B cell (primary cell): ENCODE results near the gene ST6GAL1. TPM values are rescaled to one million over a fixed set of nuclear protein-coding genes. Genes with fewer than 3 reads are reported as not detected.

ENCODE experiments used
- ATAC-seq: fragments of 200-7000 bp; cut with Tn5 transposase; one replicate; pipeline ENCODE4 v1.10.0; 2021; ENCODE audit warnings: low read depth, mild to moderate bottlenecking, moderate number of reproducible peaks, moderate library complexity
- CTCF ChIA-PET: fragments of 350-600 bp; sonication (Branson Sonifier 250); formaldehyde crosslinking; loops from one replicate; lab custom pipeline; 2021; ENCODE audit warnings: antibody characterized with exemption, inconsistent platforms; lab: Charles Lee
- POLR2A ChIA-PET: fragments of 350-600 bp; sonication (Branson Sonifier 250); formaldehyde crosslinking; loops from one replicate; lab custom pipeline; 2021; ENCODE audit warnings: antibody characterized with exemption; lab: Charles Lee
- DNase-seq: peaks from one replicate; pipeline ENCODE4 v3.0.0; 2013
- H2AFZ ChIP-seq: 2 replicates; pipeline ENCODE4 v1.6.1; 2012; ENCODE audit warnings: mild to moderate bottlenecking, low read depth, low read length; ENCODE audit not compliant: insufficient read depth, poor library complexity, severe bottlenecking
- H3K27ac ChIP-seq, 2 donors: 1 replicate in 1 of 2; 2 replicates in 1 of 2; pipeline ENCODE4 v1.5.1; 2012 to 2013; ENCODE audit warnings: low read length in 2 of 2, mild to moderate bottlenecking in 2 of 2, moderate library complexity in 1 of 2
- H3K27me3 ChIP-seq, 4 experiments: fragments of 200-600 bp in 1 of 4; sonication (generic) in 1 of 4; replicated peaks in 1 of 4; 1 replicate in 2 of 4; 2 replicates in 2 of 4; pipeline versions ENCODE4 v1.6.1 to v1.7.0; 2013 to 2016; ENCODE audit warnings: low read length in 3 of 4, mild to moderate bottlenecking in 2 of 4, mixed read lengths in 1 of 4, moderate library complexity in 1 of 4; ENCODE audit not compliant: insufficient read depth in 4 of 4, control insufficient read depth in 3 of 4; ENCODE audit errors: control extremely low read depth in 1 of 4
- H3K36me3 ChIP-seq, 2 experiments: replicated peaks in 1 of 2; 1 replicate in 1 of 2; 2 replicates in 1 of 2; pipeline versions ENCODE4 v1.6.1 to v1.7.1; 2013; ENCODE audit warnings: low read length in 1 of 2; ENCODE audit not compliant: insufficient read depth in 2 of 2, control insufficient read depth in 1 of 2; ENCODE audit errors: control extremely low read depth in 1 of 2, extremely low read depth in 1 of 2
- H3K4me1 ChIP-seq, 2 donors: fragments of 200-600 bp in 1 of 2; sonication (generic) in 1 of 2; 1 replicate in 1 of 2; 2 replicates in 1 of 2; pipeline versions ENCODE4 v1.5.1 to v1.6.1; 2013 to 2017; ENCODE audit warnings: low read length in 2 of 2; ENCODE audit not compliant: control insufficient read depth in 2 of 2, insufficient read depth in 2 of 2
- H3K4me2 ChIP-seq: replicated peaks from 2 replicates; pipeline ENCODE3; 2012; ENCODE audit warnings: mild to moderate bottlenecking, low read depth, low read length; ENCODE audit not compliant: poor library complexity, severe bottlenecking
- H3K4me3 ChIP-seq, 5 experiments: fragments of 200-600 bp in 1 of 5; sonication (generic) in 1 of 5; 1 replicate in 3 of 5; 2 replicates in 2 of 5; pipeline versions ENCODE4 v1.5.1 to v1.7.0; 2011 to 2016; ENCODE audit warnings: low read length in 4 of 5, mild to moderate bottlenecking in 4 of 5, low read depth in 2 of 5, control low read depth in 1 of 5, moderate library complexity in 1 of 5; ENCODE audit not compliant: insufficient read depth in 1 of 5; ENCODE audit errors: control extremely low read depth in 1 of 5, extremely low read depth in 1 of 5
- H3K79me2 ChIP-seq: fragments of 200-600 bp; sonication (generic); one replicate; pipeline ENCODE4 v1.6.0; 2016; ENCODE audit warnings: low read length; ENCODE audit not compliant: control insufficient read depth, insufficient read depth
- H3K9ac ChIP-seq: fragments of 200-600 bp; sonication (generic); 2 replicates; pipeline ENCODE4 v1.6.1; 2017; ENCODE audit warnings: mild to moderate bottlenecking, low read length, moderate library complexity
- H3K9me3 ChIP-seq, 3 donors: one replicate each; pipeline versions ENCODE4 v1.6.1 to v1.7.1; 2013; ENCODE audit warnings: low read length in 2 of 3; ENCODE audit not compliant: control insufficient read depth in 2 of 3, insufficient read depth in 1 of 3; ENCODE audit errors: control extremely low read depth in 1 of 3
- H4K20me1 ChIP-seq: 2 replicates; pipeline ENCODE4 v1.6.0; 2012; ENCODE audit warnings: mild to moderate bottlenecking, low read length; ENCODE audit not compliant: insufficient read depth, control insufficient read depth, poor library complexity, severe bottlenecking
- H3K27ac Mint-ChIP-seq: one replicate; pipeline ENCODE4 v1.8.0; 2021; ENCODE audit warnings: mixed read lengths
- H3K27me3 Mint-ChIP-seq: one replicate; pipeline ENCODE4 v1.8.0; 2021; ENCODE audit warnings: mixed read lengths
- H3K4me1 Mint-ChIP-seq: one replicate; pipeline ENCODE4 v1.8.0; 2021; ENCODE audit warnings: mixed read lengths
- H3K4me3 Mint-ChIP-seq: one replicate; pipeline ENCODE4 v1.8.0; 2021; ENCODE audit warnings: mixed read lengths
- H3K9me3 Mint-ChIP-seq: one replicate; pipeline ENCODE4 v1.8.0; 2022; ENCODE audit warnings: mixed read lengths; ENCODE audit not compliant: insufficient read depth
- CTCF ChIP-seq: fragments of 200-600 bp; IDR thresholded peaks from one replicate; pipeline ENCODE4 v1.8.0; 2022; ENCODE audit warnings: antibody characterized with exemption, mild to moderate bottlenecking
- EZH2 ChIP-seq: IDR thresholded peaks from 2 replicates; pipeline ENCODE4 v1.6.1; 2012; ENCODE audit warnings: borderline replicate concordance, low read depth, mild to moderate bottlenecking, moderate library complexity, low read length; ENCODE audit not compliant: insufficient read depth, poor library complexity, severe bottlenecking
- WGBS: methylation state at CpG from one replicate; pipeline ENCODE4 v1.1.5; 2013; ENCODE audit warnings: missing lambda C conversion rate; ENCODE audit not compliant: insufficient coverage; 5-methylcytosine and 5-hydroxymethylcytosine counted together
- intact Hi-C: fragments of 100-400 bp; cut with micrococcal nuclease; formaldehyde crosslinking; loops from one replicate; pipeline ENCODE4 v1.10.0; 2022
- polyA plus RNA-seq: library from polyadenylated mRNA; depleted of rRNA; stranded (reverse); fragments of >200 nt; gene quantifications from 2 replicates; pipeline ENCODE4 v1.2.3, GENCODE V29; 2012
- total RNA-seq, 2 donors: library from RNA; stranded (reverse); fragments of 120-200 nt in 1 of 2; gene quantifications; 1 replicate in 1 of 2; 2 replicates in 1 of 2; pipeline versions ENCODE4 v1.2.3 to v1.2.4, GENCODE V29; 2013 to 2022

ST6GAL1 gene
- total and polyA plus RNA-seq, 2 donors (not counting 1 experiment from before 2014, with no cell fraction given), result 174 to 563 TPM

DNA sequence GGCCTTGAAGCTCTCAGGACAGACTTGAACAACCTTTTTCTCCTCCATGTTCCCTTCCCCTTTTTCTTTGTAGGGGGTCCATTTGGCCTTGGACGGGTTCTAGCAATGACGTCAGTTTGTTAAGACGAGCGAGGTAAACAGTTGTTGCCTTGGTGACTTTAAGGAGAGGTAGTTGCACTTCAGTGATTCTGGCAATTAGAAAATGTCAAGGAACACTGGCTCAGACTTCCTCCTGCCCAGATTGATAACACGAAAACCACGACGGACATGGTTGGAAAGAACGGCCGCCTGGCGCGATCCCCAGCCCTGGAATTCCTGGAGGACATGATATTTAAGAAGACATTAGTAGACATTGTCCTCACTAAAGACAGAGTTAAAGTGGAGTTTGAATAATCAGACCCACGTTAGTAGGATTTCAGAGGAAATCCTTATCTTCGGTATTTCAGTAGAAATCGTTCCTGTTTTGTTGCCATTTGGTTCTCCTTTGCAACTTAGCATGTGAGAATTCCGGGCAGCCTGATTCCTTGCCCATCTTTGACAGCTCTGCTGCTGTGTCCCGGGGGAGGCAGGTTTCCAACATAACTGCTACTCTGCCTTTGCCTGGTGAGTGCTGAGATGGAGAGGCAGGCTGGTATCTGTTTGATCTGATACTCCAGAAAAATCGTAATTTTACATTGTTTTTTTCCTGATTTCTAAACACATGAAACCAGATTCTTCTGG lies 87.3 kb downstream of the ST6GAL1 start:
- Mint-ChIP-seq H3K27ac (peak overlapping the region; percentile 90), H3K4me1 (peaks cover 89% of the 10 kb centered on the region), H3K4me3 (peak overlapping the region; percentile 75), H3K9me3 (no peaks in the 10 kb centered on the region), H3K27me3 (no peaks in the 10 kb centered on the region)
- ChIA-PET CTCF (interaction anchor here (0.9 to 3.7 kb wide), 6 partner anchors 8 to 168 kb away, joined by 3 to 14 read pairs (median 6); no protein-coding TSS in a partner anchor), POLR2A (interaction anchor here (1.0 to 3.0 kb wide), 6 partner anchors 8 to 122 kb away, joined by 3 to 19 read pairs (median 4); partner anchors contain the start of gene RPL39L)
- peaks cover 97% of the 10 kb centered on the region in 2 donors for H3K4me1 ChIP-seq
- peak overlapping the region; percentile 62 for H3K4me2 ChIP-seq
- peaks cover 99% of the 10 kb centered on the region for H3K79me2 ChIP-seq
- no peaks in the 10 kb centered on the region for H4K20me1 ChIP-seq
- H2AFZ ChIP-seq, result no peak overlapping the region
- 63% methylated on average over 7 of the region's 17 CpGs for whole genome bisulfite sequencing
- no peak overlapping the region for H3K9ac ChIP-seq
- peak overlapping the region in 1 of 5 experiments; percentile 8 for H3K4me3 ChIP-seq
- no peak for TF ChIP-seq CTCF
- TF ChIP-seq EZH2, result no peak
- H3K9me3 ChIP-seq, result no peaks in the 10 kb centered on the region
- peak overlapping the region; percentile 92 to 96 for H3K27ac ChIP-seq
- ATAC-seq (no peak), DNase-seq (peak; percentile 66)
- no peaks in the 10 kb centered on the region for H3K27me3 ChIP-seq
- H3K36me3 ChIP-seq, result peaks cover 6 to 53% of the 10 kb centered on the region in 2 experiments
- intact Hi-C loops, result loop anchor here (2.0 to 10.0 kb wide), 4 partner anchors 13 to 1083 kb away; partner anchors contain the start of genes DNAJB11, ST6GAL1 and TRA2B
